MM.1S (cell line): ENCODE results near the gene PPM1M.

ENCODE experiments used
- EZH2 ChIP-seq: fragments of 300-600 bp; sonication (generic); optimal IDR thresholded peaks from 2 replicates; pipeline ENCODE3; 2017; ENCODE audit warnings: low read depth, mild to moderate bottlenecking, antibody characterized with exemption, low read length, mixed read lengths
- EZH2phosphoT487 ChIP-seq: fragments of 300-600 bp; sonication (generic); IDR thresholded peaks from 2 replicates; pipeline ENCODE4 v1.6.1; 2018; ENCODE audit warnings: antibody characterized with exemption, low read length
- TF ChIP-seq, protein P1 (sequence below): fragments of 300-600 bp; sonication (generic); IDR thresholded peaks from 2 replicates; pipeline ENCODE4 v1.5.1; 2016; ENCODE audit warnings: antibody characterized with exemption, low read length, mixed read lengths

DNA sequence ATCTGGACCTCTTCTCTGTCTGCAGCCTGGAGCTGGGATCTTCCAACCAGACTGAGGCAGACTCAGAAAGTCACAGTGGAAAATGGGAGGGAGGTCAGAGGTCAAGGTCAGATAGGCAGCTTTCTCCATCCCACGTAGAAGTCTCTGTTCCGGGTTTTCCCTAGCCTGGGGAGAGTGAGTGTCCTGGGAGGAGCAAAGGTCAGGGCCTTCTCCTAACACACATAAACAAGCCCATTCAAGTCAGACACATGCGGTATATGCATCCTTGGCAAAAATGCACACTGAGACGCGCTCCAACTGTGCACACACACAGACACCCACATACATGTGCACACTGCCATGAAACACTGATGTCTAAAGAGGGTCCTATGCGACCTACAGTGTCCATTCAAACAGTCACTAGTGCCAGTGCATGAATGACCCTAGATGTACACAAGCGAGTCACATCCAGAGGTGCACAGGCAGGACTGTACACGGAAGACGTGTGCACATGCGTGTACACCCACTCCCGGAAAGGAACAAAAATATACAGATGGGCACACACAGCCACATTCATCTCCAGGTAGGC is 7.3 kb upstream of the PPM1M start:
- TF ChIP-seq, protein P1, sequence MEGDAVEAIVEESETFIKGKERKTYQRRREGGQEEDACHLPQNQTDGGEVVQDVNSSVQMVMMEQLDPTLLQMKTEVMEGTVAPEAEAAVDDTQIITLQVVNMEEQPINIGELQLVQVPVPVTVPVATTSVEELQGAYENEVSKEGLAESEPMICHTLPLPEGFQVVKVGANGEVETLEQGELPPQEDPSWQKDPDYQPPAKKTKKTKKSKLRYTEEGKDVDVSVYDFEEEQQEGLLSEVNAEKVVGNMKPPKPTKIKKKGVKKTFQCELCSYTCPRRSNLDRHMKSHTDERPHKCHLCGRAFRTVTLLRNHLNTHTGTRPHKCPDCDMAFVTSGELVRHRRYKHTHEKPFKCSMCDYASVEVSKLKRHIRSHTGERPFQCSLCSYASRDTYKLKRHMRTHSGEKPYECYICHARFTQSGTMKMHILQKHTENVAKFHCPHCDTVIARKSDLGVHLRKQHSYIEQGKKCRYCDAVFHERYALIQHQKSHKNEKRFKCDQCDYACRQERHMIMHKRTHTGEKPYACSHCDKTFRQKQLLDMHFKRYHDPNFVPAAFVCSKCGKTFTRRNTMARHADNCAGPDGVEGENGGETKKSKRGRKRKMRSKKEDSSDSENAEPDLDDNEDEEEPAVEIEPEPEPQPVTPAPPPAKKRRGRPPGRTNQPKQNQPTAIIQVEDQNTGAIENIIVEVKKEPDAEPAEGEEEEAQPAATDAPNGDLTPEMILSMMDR: no peak
- TF ChIP-seq EZH2phosphoT487: no peak
- no peak for TF ChIP-seq EZH2
